Stimulated activated CD4-positive, alpha-beta T cell treated with anti-CD3 and anti-CD28 coated beads, Interleukin-1b, Interleukin-23, amount 100 ng/mL, for 48 hours (primary cell): ENCODE data around the gene BEST1.
"Not testable (repeated sequence)": the region's sequence is repeated elsewhere in the genome, so short reads cannot be mapped to it uniquely, and the experiment has no call there.

Source experiments
- DNase-seq: peaks from one replicate; pipeline ENCODE4 v3.0.0-alpha.2; 2020

Gene BEST1

GRCh38 chr11:61949169-61950034, 749 bp upstream of the BEST1 start:
- DNase-seq: peak; percentile 48

GRCh38 chr11:61951484-61952135, 1.5 kb downstream of the BEST1 start:
- no peak for DNase-seq

- no peak for DNase-seq
Observed at GRCh38 chr11:61952882-61953281, 2.7 kb downstream of the BEST1 start.

GRCh38 chr11:61953632-61954031, 3.5 kb downstream of the BEST1 start:
- not testable (repeated sequence) for DNase-seq

- DNase-seq: no peak
Observed at GRCh38 chr11:61954106-61954850, 4.1 kb downstream of the BEST1 start.

- no peak for DNase-seq
Observed at GRCh38 chr11:61954851-61955421, 4.8 kb downstream of the BEST1 start.

GRCh38 chr11:61955422-61956135, 5.4 kb downstream of the BEST1 start:
- peak; percentile 32 for DNase-seq

- DNase-seq: no peak
Observed at GRCh38 chr11:61956191-61957020, 6.3 kb downstream of the BEST1 start.

GRCh38 chr11:61957021-61957770, 7.0 kb downstream of the BEST1 start:
- no peak for DNase-seq

GRCh38 chr11:61958590-61958989, 8.4 kb downstream of the BEST1 start:
- DNase-seq: no peak

- DNase-seq: no peak
Observed at GRCh38 chr11:61959114-61959513, 9.0 kb downstream of the BEST1 start.

- DNase-seq: no peak
Observed at GRCh38 chr11:61959678-61960077, 9.5 kb downstream of the BEST1 start.

- DNase-seq: no peak
Observed at GRCh38 chr11:61960532-61960931, 10.4 kb downstream of the BEST1 start.

GRCh38 chr11:61961570-61962212, 11.5 kb downstream of the BEST1 start:
- no peak for DNase-seq

GRCh38 chr11:61962213-61963015, 12.3 kb downstream of the BEST1 start:
- no peak for DNase-seq

- DNase-seq: no peak
Observed at GRCh38 chr11:61963016-61963281, 12.8 kb downstream of the BEST1 start.

GRCh38 chr11:61963282-61964057, 13.3 kb downstream of the BEST1 start:
- DNase-seq: no peak

- DNase-seq: no peak
Observed at GRCh38 chr11:61964058-61964665, 14.0 kb downstream of the BEST1 start.
